Measurements from ENCODE around the gene TOP2A. TPM values are rescaled to one million over a fixed set of nuclear protein-coding genes. Genes with fewer than 3 reads are reported as not detected.

TOP2A gene
- total RNA-seq, 1 experiment from 2014 or later, result 230 TPM

GRCh38 chr17:40447148-40447644 is 29.5 kb upstream of the TOP2A start:
- Histone ChIP-seq H2BK12ac (ENCODE audit: insufficient read length, low read depth, low read length) (no peak overlapping the region), H3T11ph (ENCODE audit: low read length) (no peak overlapping the region), H3K23ac (ENCODE audit: insufficient read length, low read depth, low read length) (no peak overlapping the region), H4K5ac (ENCODE audit: insufficient read length, low read depth, low read length) (no peak overlapping the region), H4K20me1 (ENCODE audit: control insufficient read depth, insufficient read depth, insufficient read length) (no peaks in the 10 kb centered on the region), H4K8ac (replicated peaks; ENCODE audit: insufficient read length, low read depth, low read length) (no peak overlapping the region), H2AFZ (ENCODE audit: low read length) (no peak overlapping the region), H3K4me2 (ENCODE audit: insufficient read depth, insufficient read length, low read length) (no peak overlapping the region), H2BK20ac (ENCODE audit: low read depth, low read length, poor library complexity, severe bottlenecking) (no peak overlapping the region), H2BK15ac (ENCODE audit: low read depth, low read length) (no peak overlapping the region), H2AK5ac (ENCODE audit: insufficient read length, low read length) (no peak overlapping the region), H3K27ac (ENCODE audit: insufficient read length, low read depth, low read length) (no peak overlapping the region), H4K91ac (ENCODE audit: insufficient read length, low read depth, low read length) (no peak overlapping the region), H3K79me1 (ENCODE audit: insufficient read depth, low read depth, low read length, poor library complexity, severe bottlenecking) (no peaks in the 10 kb centered on the region), H2BK5ac (ENCODE audit: insufficient read length, low read length) (no peak overlapping the region), H3K56ac (ENCODE audit: insufficient read length, low read depth, low read length) (no peak overlapping the region), H3K9ac (ENCODE audit: extremely low read depth, insufficient read length, low read length) (no peak overlapping the region), H3K4me1 (ENCODE audit: insufficient read depth, low read length) (peaks cover 9% of the 10 kb centered on the region), H3K14ac (ENCODE audit: insufficient read depth, low read length) (no peak overlapping the region), H3K79me2 (ENCODE audit: insufficient read depth, low read length) (no peaks in the 10 kb centered on the region; the same call in 1 of the 2 replicates), H2BK120ac (ENCODE audit: low read depth, low read length, poor library complexity, severe bottlenecking) (no peak overlapping the region), H3K27me3 (ENCODE audit: insufficient read depth, low read length) (no peaks in the 10 kb centered on the region), H3K9me3 (ENCODE audit: control insufficient read depth, low read depth, low read length) (no peaks in the 10 kb centered on the region), H3K4ac (ENCODE audit: low read depth, low read length) (no peak overlapping the region), H3K18ac (ENCODE audit: insufficient read length, low read depth, low read length) (no peak overlapping the region), H3K23me2 (ENCODE audit: insufficient read length, low read depth, low read length, poor library complexity, severe bottlenecking) (peaks cover 19% of the 10 kb centered on the region)
- Mint-ChIP-seq H3K27me3 (ENCODE audit: low read depth) (peaks cover 17% of the 10 kb centered on the region), H3K4me3 (no peak overlapping the region), H3K4me1 (peaks cover 35 to 41% of the 10 kb centered on the region in 2 experiments), H3K27ac (no peak overlapping the region; a peak in 1 of 7 replicates), H3K36me3 (ENCODE audit: insufficient read depth in 1 of 3, low read depth in 3 of 3) (peaks cover 0 to 7% (median 0%) of the 10 kb centered on the region in 3 experiments; a peak in 5 of 7 replicates), H3K9me3 (no peaks in the 10 kb centered on the region; a peak in 1 of 5 replicates)
- TF ChIP-seq CTCF (conservative IDR thresholded peaks at IDR 0.05), result no peak
- no peak for DNase-seq
- no CpG with 5 or more reads among the region's 8 CpGs for WGBS (ENCODE audit: extremely low coverage, insufficient read length, low lambda C conversion rate)
